HG03064 (cell line): ENCODE data around the gene FAM20C.
"Not testable (repeated sequence)": the region's sequence is repeated elsewhere in the genome, so short reads cannot be mapped to it uniquely, and the experiment has no call there.

Experiments
- ATAC-seq: cut with Tn5 transposase; IDR thresholded peaks from one replicate; pipeline ENCODE4 v1.9.1; 2021; ENCODE audit warnings: low read depth; ENCODE audit not compliant: unreplicated experiment

The FAM20C gene

GRCh38 chr7:285731-286130 lies 93.4 kb downstream of the FAM20C start:
- ATAC-seq: no peak

GRCh38 chr7:286266-286665 lies 93.9 kb downstream of the FAM20C start:
- no peak for ATAC-seq

- no peak for ATAC-seq
Measured at GRCh38 chr7:288671-289101, 96.3 kb downstream of the FAM20C start.

- ATAC-seq: no peak
Measured at GRCh38 chr7:289209-289755, 96.9 kb downstream of the FAM20C start.

- ATAC-seq: no peak
Measured at GRCh38 chr7:289756-290553, 97.6 kb downstream of the FAM20C start, which contains the start of gene FOXL3. Gene FOXL3, plus strand, starts transcription at chr7:290170. Its CDS starts 0 bp downstream, at chr7:290170.

- ATAC-seq: no peak
Measured at GRCh38 chr7:290554-291372, 98.4 kb downstream of the FAM20C start.

- ATAC-seq: no peak
Measured at GRCh38 chr7:291373-292092, 99.2 kb downstream of the FAM20C start.

GRCh38 chr7:292226-292625 lies 99.9 kb downstream of the FAM20C start:
- no peak for ATAC-seq

- no peak for ATAC-seq
Measured at GRCh38 chr7:292826-293225, 100.5 kb downstream of the FAM20C start.

GRCh38 chr7:293681-294439 lies 101.5 kb downstream of the FAM20C start:
- ATAC-seq: no peak

- ATAC-seq: no peak
Measured at GRCh38 chr7:294440-295154, 102.2 kb downstream of the FAM20C start.

- ATAC-seq: no peak
Measured at GRCh38 chr7:295155-296154, 103.1 kb downstream of the FAM20C start.

- ATAC-seq: no peak
Measured at GRCh38 chr7:296373-296945, 104.1 kb downstream of the FAM20C start.

- ATAC-seq: not testable (repeated sequence)
Measured at GRCh38 chr7:297141-297540, 104.8 kb downstream of the FAM20C start.

GRCh38 chr7:297611-298374 lies 105.4 kb downstream of the FAM20C start:
- no peak for ATAC-seq

GRCh38 chr7:298375-298702 lies 106.0 kb downstream of the FAM20C start:
- ATAC-seq: no peak

- no peak for ATAC-seq
Measured at GRCh38 chr7:298743-299142, 106.4 kb downstream of the FAM20C start.
